Keratinocyte (primary cell): ENCODE data around the gene OPN4. TPM values are rescaled to one million over a fixed set of nuclear protein-coding genes. Genes with fewer than 3 reads are reported as not detected.

Experiments used
- DNase-seq: peaks from one replicate; pipeline ENCODE4 v3.0.0-alpha.2; 2011; ENCODE audit warnings: low read depth, missing footprints, low spot score
- FAIRE-seq: peaks from 2 replicates; lab custom pipeline; 2011; peaks lifted over from hg19 to GRCh38; lab: Jason Lieb, UNC
- H2AFZ ChIP-seq: 2 replicates; pipeline ENCODE4 v1.6.0; 2012; ENCODE audit warnings: low read length, control low read depth, inconsistent platforms; ENCODE audit not compliant: control insufficient read depth
- H3K27ac ChIP-seq: 2 replicates; pipeline ENCODE4 v1.5.1; 2011; ENCODE audit warnings: low read length; ENCODE audit not compliant: control insufficient read depth, insufficient read depth
- H3K27me3 ChIP-seq: 3 replicates; pipeline ENCODE4 v1.6.0; 2011; ENCODE audit warnings: low read length; ENCODE audit not compliant: control insufficient read depth, insufficient read depth; ENCODE audit errors: extremely low read depth
- H3K36me3 ChIP-seq, 2 experiments: 2 replicates in 1 of 2; 3 replicates in 1 of 2; pipeline ENCODE4 v1.5.1; 2011; ENCODE audit warnings: low read length in 2 of 2, mild to moderate bottlenecking in 1 of 2; ENCODE audit not compliant: control insufficient read depth in 2 of 2, insufficient read depth in 2 of 2; ENCODE audit errors: extremely low read depth in 1 of 2
- H3K4me1 ChIP-seq: 3 replicates; pipeline ENCODE4 v1.5.1; 2011; ENCODE audit warnings: low read length; ENCODE audit not compliant: control insufficient read depth, insufficient read depth; ENCODE audit errors: extremely low read depth
- H3K4me2 ChIP-seq: 3 replicates; pipeline ENCODE4 v1.6.0; 2011; ENCODE audit warnings: low read depth, low read length; ENCODE audit not compliant: control insufficient read depth, insufficient read depth; ENCODE audit errors: extremely low read depth
- H3K4me3 ChIP-seq, 3 experiments: fragments of 200-600 bp in 1 of 3; sonication (generic) in 1 of 3; 2 replicates in 2 of 3; 3 replicates in 1 of 3; pipeline ENCODE4 v1.5.1; 2011 to 2016; ENCODE audit warnings: low read length in 3 of 3, mild to moderate bottlenecking in 3 of 3, control low read depth in 2 of 3, inconsistent platforms in 1 of 3, low read depth in 1 of 3, mixed read lengths in 1 of 3, mixed run types in 1 of 3, moderate library complexity in 1 of 3; ENCODE audit not compliant: control insufficient read depth in 2 of 3, insufficient read depth in 2 of 3; ENCODE audit errors: extremely low read depth in 1 of 3
- H3K79me2 ChIP-seq: 2 replicates; pipeline ENCODE4 v1.6.0; 2012; ENCODE audit warnings: low read length; ENCODE audit not compliant: control insufficient read depth, insufficient read depth
- H3K9ac ChIP-seq: 3 replicates; pipeline ENCODE4 v1.6.0; 2011; ENCODE audit warnings: low read length; ENCODE audit not compliant: control insufficient read depth, insufficient read depth; ENCODE audit errors: extremely low read depth
- H3K9me1 ChIP-seq: 3 replicates; pipeline ENCODE4 v1.6.0; 2011; ENCODE audit warnings: low read length; ENCODE audit not compliant: control insufficient read depth, insufficient read depth; ENCODE audit errors: extremely low read depth
- H3K9me3 ChIP-seq: 2 replicates; pipeline ENCODE4 v1.5.1; 2012; ENCODE audit warnings: low read depth, low read length; ENCODE audit not compliant: control insufficient read depth
- H4K20me1 ChIP-seq: 3 replicates; pipeline ENCODE4 v1.6.0; 2011; ENCODE audit warnings: low read length; ENCODE audit not compliant: control insufficient read depth, insufficient read depth; ENCODE audit errors: extremely low read depth
- CTCF ChIP-seq, 3 experiments: IDR thresholded peaks in 1 of 3; conservative IDR thresholded peaks in 1 of 3; optimal IDR thresholded peaks in 1 of 3; 2 replicates in 2 of 3; 3 replicates in 1 of 3; pipeline versions ENCODE3 to v1.5.1; 2011; ENCODE audit warnings: low read length in 3 of 3, mild to moderate bottlenecking in 3 of 3, moderate library complexity in 2 of 3, control low read depth in 1 of 3, inconsistent platforms in 1 of 3; ENCODE audit not compliant: insufficient read depth in 2 of 3; ENCODE audit errors: extremely low read depth in 1 of 3
- EZH2 ChIP-seq: IDR thresholded peaks from one replicate; pipeline ENCODE4 v1.6.1; 2012; ENCODE audit warnings: inconsistent platforms, mild to moderate bottlenecking, low read length, moderate library complexity
- dilution Hi-C: fragments of 300-500 bp; cut with MboI; formaldehyde crosslinking; loops from one replicate; pipeline ENCODE4 v1.7.0; 2020; ENCODE audit warnings: low sequenced_read_pairs; ENCODE audit not compliant: extremely low pct_ligation_motif_present
- polyA plus RNA-seq, 5 experiments: library from polyadenylated mRNA; depleted of rRNA in 3 of 5; stranded (reverse) in 3 of 5; stranded (forward) in 1 of 5; unstranded in 1 of 5; fragments of >200 nt; gene quantifications; 1 replicate in 1 of 5; 2 replicates in 3 of 5; 3 replicates in 1 of 5; pipeline versions ENCODE4 v1.2.1 to v1.2.3, GENCODE V29; 2011 to 2012; ENCODE audit warnings: missing spikeins in 2 of 5, low read depth in 1 of 5, low replicate concordance in 1 of 5

OPN4 gene
- polyA plus RNA-seq, 1 donor (not counting 4 experiments of a cell fraction or from before 2014, with no cell fraction given), result not detected

GRCh38 chr10:86693721-86694369, 39.5 kb downstream of the OPN4 start:
- Histone ChIP-seq H3K9ac (no peak overlapping the region), H3K4me2 (no peak overlapping the region), H3K4me1 (no peaks in the 10 kb centered on the region), H3K27ac (no peak overlapping the region), H3K9me3 (no peaks in the 10 kb centered on the region), H3K36me3 (no peaks in the 10 kb centered on the region), H3K79me2 (no peaks in the 10 kb centered on the region), H3K27me3 (peaks cover 19% of the 10 kb centered on the region), H2AFZ (no peak overlapping the region), H4K20me1 (no peaks in the 10 kb centered on the region), H3K9me1 (no peaks in the 10 kb centered on the region), H3K4me3 (no peak overlapping the region)
- TF ChIP-seq CTCF (optimal IDR thresholded peaks at IDR 0.05 in 1 of 3, IDR thresholded peaks at IDR 0.05 in 1 of 3, conservative IDR thresholded peaks at IDR 0.05 in 1 of 3; ENCODE audit: extremely low read depth in 1 of 3, insufficient read depth in 2 of 3, low read length in 3 of 3) (peak; percentile 53 to 79 (median 65)), EZH2 (no peak)
- dilution Hi-C loops, result no loop called here
- FAIRE-seq (peak; percentile 17), DNase-seq (no peak)

GRCh38 chr10:86698207-86698940, 44.0 kb downstream of the OPN4 start:
- Histone ChIP-seq H3K4me1 (no peaks in the 10 kb centered on the region), H3K9ac (no peak overlapping the region), H2AFZ (no peak overlapping the region), H3K79me2 (no peaks in the 10 kb centered on the region), H3K9me3 (no peaks in the 10 kb centered on the region), H3K27me3 (peaks cover 6% of the 10 kb centered on the region), H4K20me1 (no peaks in the 10 kb centered on the region), H3K4me2 (no peak overlapping the region), H3K36me3 (no peaks in the 10 kb centered on the region), H3K9me1 (no peaks in the 10 kb centered on the region), H3K27ac (no peak overlapping the region), H3K4me3 (no peak overlapping the region)
- TF ChIP-seq EZH2, result no peak
- TF ChIP-seq CTCF (optimal IDR thresholded peaks at IDR 0.05 in 1 of 3, IDR thresholded peaks at IDR 0.05 in 1 of 3, conservative IDR thresholded peaks at IDR 0.05 in 1 of 3; ENCODE audit: extremely low read depth in 1 of 3, insufficient read depth in 2 of 3, low read length in 3 of 3), result no peak
- DNase-seq (no peak), FAIRE-seq (no peak)
- dilution Hi-C loops, result no loop called here
